Measurements from ENCODE around the gene RGS18. TPM values are rescaled to one million over a fixed set of nuclear protein-coding genes. Genes with fewer than 3 reads are reported as not detected.
A peak's percentile ranks its signal among the peaks of the same experiment; 100 is the strongest.
"Not testable (repeated sequence)": the region's sequence is repeated elsewhere in the genome, so short reads cannot be mapped to it uniquely, and the experiment has no call there.

Gene RGS18, protein sequence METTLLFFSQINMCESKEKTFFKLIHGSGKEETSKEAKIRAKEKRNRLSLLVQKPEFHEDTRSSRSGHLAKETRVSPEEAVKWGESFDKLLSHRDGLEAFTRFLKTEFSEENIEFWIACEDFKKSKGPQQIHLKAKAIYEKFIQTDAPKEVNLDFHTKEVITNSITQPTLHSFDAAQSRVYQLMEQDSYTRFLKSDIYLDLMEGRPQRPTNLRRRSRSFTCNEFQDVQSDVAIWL
- not detected in 2 replicates for total RNA-seq

DNA sequence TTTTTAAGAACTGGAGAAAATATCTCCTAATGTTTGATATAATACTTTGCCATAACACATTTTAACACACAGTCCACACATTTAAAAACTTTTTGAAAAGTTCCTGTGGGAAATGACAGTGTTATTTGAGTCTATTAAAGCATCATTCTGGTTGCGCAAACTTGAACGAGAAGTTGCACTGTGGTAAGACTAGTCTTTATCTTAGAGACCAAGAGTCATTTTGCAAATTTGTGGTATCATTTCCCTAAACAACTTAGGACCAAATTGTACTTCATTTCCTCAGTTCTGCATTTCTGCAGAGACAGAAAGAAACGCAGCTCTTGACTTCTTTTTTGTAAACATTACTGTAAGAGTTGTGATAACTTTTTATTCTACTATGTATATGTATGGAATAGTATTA lies at the start of gene RGS18:
TSS of gene RGS18 (plus strand) at position 282 of the 400 bp plus-strand sequence. CDS start 176 bp downstream, outside the sequence.
- DNase-seq (ENCODE audit: low read depth) = no peak

DNA sequence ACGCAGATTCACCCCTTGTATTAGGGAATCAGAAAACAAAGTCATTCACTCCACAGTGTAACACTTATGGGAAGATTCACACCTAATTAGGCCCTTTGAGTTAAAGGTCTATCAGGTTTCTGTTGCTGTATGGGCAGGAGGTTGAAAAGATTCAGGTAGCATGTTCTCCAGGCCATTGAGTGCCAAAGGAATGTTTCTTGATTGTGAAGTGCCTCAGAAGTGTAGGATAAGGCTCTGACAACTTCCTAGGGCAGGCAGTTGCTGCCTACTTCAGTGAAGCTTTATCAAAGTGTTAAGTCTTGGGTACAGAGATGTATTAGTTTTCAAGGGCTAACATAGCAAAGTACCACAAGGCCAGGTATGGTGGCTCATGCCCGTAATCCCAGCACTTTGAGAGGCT lies 48.7 kb upstream of the RGS18 start:
- no peak for DNase-seq (ENCODE audit: low read depth)

DNA sequence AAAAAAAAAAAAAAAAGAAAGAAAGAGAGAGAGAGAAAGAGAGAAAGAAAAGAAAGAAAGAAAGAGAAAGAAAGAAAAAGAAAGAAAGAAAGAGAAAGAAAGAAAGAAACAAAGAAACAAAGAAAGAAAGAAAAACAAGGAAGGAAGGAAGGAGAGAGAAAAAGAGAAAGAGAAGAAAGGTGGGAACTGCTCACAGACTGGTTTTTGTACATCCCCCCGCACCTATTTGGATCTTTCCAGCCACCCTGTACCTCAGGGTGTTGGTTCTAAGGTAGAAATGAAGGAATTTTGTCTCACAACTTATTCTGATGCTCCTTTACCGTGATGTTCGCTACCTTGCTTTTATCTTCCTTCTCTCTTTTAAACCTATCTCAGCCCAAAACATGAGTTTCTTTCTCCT lies 43.3 kb upstream of the RGS18 start:
- no peak for DNase-seq (ENCODE audit: low read depth)

DNA sequence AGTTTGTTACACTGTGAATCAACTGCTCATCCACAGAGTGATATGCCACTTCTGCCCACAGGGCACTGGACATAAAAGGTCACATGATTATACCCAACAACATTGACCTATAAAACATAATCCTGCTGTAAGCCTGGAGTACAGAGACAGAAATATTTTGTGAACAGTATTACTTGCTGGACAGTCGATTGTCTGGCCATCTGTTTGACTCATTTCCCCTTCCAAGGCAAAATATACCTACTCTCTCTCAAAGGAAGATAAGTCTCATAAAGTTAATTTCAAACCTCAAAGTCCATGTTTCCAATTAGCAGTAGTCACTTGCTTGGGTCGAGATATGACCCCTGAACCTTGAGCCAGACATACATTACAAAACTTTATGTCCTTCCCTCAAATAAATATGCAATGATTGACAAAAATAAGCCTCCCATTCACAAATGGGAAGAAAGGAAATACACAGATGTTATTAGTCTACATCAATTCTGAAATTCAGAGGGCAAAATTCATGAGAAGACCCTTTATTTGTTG lies 39.3 kb upstream of the RGS18 start:
- DNase-seq (ENCODE audit: low read depth) = no peak

DNA sequence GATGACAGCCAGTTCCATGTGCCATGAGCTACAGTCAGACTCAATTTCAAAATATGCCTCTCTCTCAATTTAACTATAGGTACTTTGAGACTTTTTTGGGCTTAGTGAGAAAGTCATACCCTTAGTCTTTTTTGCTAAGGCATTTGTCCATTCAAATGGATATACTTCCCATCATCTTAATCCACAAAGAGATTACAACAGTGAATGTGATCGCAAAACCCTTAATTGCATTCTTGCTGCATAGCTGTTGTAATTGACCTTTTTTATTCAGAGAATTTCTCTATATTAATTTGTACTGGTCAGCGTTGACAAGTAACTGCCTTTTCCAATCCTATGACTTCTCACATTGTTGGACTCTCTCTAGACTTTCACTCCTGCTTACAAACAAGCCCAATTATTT lies 38.6 kb upstream of the RGS18 start:
- no peak for DNase-seq (ENCODE audit: low read depth)

DNA sequence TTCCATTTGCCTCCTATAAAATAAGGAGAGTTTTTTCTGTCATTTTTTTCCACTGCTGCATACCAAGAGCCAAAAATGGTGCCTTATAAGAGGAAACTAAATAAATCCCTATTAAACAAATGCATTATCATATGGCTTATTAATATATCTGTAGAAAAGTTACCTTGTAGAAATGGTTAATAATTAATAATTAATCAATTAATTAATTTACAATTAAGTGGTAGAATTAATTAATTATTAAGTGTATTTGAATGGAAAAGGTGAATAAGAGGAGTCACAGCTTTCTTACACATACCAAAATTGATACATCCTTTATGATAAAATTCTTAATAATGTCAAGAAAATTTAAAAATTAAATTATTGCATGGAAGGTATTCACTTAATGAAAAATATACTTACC lies 35.6 kb upstream of the RGS18 start:
- no peak for DNase-seq (ENCODE audit: low read depth)

DNA sequence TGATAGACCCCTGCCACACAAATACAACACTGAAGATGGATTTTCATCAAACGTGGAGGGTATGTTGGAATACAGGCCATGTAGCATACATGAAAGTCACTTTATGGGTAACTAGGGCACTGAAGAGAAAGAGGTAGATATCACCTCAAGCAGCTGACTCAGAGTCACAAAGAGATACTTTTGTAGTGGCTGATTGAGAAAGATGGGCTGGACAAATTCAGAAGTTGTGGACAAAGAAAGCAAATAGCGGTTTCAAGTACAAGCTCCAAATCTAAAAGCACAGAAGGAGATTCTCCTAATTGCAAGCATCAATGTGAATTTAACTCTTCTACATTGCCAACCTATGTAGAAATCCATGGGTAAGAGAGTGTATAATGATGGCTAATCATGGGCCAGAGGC lies 35.0 kb upstream of the RGS18 start:
- DNase-seq (ENCODE audit: low read depth) = no peak

DNA sequence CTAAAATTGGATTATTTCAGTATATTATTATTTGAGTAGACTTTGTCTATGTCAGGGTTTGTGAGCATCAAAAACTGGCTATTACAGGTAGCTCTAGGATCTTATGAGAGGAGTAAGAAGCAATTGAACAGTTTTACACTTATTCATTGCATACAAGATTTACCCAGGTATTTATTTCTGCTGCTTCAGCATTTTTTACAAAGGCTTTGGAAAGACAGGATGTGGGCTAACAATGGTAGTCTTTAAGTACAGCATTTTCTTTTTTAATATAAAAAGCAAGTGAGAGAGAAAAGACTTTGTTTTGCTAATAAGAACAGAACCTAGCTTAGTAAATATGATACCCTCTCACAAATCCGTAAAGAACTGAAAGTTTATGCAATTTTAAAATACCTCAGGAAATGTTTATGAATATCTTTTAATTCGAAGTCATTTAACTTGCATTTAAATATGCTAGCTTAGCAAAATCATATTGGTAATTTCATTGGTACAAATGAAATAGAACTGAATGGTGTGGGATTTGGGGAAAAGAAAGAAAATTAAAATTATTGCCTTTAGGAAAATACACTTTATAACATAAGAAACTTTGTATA lies 32.1 kb upstream of the RGS18 start:
- no peak for DNase-seq (ENCODE audit: low read depth)

DNA sequence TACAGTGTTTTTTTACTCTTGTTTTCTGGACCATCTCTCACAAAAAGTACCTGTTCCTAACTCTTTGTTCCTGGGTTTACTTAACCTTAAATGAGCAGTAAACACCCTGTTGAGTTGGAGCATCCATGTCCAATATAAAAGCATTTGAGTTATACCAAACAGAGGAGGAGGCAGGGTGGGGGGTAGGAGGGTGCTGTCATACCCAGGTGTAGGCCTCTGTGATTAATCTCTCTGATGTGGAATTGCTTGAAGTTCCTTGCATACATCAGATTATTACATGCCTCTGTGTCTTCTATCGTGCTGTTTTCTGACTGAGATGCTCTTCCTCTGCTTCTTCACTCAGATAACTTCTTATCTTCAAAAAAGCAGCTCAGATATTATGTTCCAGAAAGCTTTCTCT lies 28.1 kb upstream of the RGS18 start:
- DNase-seq (ENCODE audit: low read depth) = no peak

DNA sequence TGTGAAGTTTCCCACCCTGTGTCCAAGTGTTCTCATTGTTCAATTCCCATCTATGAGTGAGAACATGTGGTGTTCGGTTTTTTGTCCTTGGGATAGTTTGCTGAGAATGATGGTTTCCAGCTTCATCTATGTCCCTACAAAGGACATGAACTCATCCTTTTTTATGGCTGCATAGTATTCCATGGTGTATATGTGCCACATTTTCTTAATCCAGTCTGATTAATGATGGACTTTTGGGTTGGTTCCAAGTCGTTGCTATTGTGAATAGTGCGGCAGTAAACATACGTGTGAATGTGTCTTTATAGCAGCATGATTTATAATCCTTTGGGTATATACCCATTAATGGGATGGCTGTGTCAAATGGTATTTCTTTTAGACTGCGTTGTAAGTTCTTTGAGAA lies 27.4 kb upstream of the RGS18 start:
- not testable (repeated sequence) for DNase-seq (ENCODE audit: low read depth)

DNA sequence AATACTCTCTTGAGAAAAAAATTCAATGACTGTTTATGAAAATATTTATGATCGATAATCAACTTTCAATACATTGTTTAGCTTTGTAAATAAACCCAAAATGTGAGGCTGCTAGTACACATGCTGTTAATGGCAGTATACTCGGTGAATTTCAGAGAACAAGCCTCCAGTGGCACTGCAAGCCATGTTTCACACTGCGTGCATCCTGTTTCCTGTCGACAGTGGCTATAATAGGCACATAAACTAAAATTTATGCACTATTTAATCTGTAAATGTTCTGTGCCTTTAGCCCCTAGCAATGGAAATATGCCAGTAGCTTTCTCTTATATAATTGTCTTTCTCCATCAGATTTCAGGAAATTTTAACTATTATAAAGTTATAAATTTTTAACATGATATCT lies 26.3 kb upstream of the RGS18 start:
- DNase-seq (ENCODE audit: low read depth) = no peak

DNA sequence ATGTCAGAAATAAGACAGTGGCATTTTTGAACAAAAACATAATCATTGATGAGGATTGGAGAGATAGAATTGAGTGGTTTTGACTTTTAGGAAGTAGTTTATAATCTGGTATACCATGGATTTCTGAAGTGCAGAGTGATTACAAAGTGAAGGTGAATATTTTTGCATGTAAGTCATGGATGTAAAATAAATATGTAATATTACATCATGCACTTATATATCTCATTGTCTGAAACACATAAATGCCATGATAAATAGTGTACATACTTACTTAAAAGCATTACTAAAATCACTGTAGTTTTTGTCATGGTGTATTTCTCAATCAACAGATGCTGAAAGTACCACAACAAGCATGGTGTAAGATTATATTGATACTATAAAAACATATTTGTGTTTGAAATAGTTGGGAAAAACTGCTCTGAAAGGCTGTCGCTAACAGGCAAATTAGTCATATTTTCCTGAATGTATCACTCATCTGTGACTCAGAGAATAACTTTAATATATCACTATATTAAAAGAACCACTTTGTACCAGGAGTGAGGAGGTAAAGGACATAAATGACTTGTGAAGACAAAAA lies 24.8 kb upstream of the RGS18 start:
- DNase-seq (ENCODE audit: low read depth) = peak; percentile 6

DNA sequence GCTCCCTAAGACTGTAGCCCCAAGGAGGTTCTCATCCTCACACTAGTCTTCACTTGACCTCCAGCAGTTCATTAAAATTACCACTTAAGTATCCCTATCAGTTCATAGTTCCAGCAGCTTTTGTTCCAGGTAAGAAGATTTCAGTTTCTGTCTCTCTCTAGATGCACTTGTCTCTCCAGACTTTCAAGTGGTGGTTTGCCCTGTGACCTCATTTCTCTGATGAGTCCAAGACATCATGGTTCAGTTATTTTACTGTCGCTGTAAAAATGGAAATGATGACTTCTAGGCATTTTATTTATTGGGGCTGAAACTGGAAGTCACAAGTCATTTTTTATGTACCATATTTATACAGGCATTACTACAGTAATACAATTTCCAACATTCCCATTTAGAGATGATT lies 17.9 kb upstream of the RGS18 start:
- no peak for DNase-seq (ENCODE audit: low read depth)

DNA sequence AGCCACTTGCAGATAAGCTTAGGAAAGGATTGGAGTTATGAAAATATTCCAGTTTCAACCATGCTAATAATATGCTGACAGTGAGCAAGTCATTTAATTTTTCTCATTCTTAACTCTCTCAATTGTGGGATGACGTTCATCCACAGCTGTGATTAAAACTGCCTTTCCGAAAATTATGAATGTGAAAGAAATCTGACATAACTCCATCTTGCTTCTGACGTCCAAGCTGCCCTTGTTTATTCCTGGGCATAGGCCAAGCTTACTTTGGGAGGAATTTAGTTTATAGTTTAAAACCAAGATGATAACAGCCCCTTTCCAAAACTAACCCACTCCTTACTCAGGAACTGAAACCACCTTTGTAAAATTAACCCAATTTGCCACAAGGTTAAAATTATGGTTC lies 11.0 kb upstream of the RGS18 start:
- no peak for DNase-seq (ENCODE audit: low read depth)

DNA sequence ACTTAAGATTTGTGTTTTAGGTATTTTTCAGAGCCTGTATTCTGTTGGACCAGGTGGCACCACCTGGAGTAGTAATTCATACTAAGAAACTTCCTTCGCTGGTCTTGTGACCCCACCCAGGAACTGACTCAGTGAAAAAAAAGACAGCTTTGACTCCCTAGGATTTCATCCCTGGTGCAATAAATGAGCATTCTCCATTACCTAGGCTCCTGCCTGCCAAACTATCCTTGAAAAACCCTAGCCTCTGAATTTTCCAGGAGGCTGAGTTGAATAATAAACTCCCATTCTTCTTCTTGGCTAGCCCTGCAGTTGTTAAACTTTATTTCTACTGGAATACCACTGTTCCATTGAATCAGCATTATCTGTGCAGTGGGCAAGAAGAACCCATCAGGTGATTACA lies 10.6 kb upstream of the RGS18 start:
- no peak for DNase-seq (ENCODE audit: low read depth)

DNA sequence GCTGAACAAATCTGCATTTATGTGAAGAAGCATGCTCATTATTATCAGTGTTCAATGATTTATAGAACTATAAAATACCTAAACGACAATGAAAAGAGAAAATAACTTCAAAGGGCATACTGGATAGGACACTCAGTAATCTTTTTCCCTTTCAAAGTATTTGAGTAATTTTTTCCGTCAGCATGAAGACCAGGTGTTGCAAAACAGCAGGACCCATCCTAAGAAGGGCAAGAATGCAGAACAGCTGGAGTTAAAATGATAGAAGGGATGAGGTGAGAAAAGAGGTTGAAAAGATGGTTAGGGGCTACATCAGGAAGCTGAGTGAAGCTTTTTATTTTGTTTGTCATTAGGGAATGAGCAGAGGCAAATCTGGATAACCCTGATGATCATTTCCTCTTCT lies 7.1 kb upstream of the RGS18 start:
- no peak for DNase-seq (ENCODE audit: low read depth)

DNA sequence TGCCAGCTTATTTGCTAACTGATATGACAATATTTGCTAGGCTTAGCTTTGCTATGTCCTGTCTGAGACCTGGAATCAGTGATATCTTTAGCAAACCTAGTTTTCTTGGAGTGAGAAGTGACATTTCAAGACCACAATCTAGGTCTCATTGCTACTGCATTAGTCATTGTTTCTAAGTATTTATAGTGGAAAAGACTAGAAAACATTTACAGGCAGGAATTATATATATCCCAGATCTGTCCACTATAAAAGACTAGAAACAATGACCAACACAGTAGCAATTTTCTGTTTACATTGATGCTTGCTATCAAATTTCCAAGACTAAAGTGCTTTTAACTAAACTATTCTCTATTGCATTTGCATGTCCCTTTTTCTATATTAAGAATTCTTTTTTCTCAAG lies 5.0 kb upstream of the RGS18 start:
- peak; percentile 75 for DNase-seq (ENCODE audit: low read depth)

DNA sequence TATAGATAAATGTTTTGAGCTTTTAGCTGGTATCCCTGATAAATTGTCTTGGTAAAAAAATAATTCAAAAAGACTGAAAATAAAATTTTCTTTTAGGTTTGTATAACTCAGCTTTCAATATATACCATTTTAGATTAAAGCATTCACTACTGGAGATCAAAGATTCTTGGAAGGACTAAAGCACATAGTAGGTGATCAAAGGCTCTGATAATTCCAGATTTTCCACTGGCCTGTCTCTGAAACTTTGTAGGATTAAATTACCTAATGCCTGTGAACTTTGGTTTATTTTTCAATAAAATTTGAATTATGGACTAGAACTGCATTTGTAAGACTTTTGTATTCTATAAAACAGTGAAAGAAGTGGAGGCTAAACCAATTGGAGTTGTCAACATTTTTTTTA lies 1.2 kb upstream of the RGS18 start:
- no peak for DNase-seq (ENCODE audit: low read depth)

DNA sequence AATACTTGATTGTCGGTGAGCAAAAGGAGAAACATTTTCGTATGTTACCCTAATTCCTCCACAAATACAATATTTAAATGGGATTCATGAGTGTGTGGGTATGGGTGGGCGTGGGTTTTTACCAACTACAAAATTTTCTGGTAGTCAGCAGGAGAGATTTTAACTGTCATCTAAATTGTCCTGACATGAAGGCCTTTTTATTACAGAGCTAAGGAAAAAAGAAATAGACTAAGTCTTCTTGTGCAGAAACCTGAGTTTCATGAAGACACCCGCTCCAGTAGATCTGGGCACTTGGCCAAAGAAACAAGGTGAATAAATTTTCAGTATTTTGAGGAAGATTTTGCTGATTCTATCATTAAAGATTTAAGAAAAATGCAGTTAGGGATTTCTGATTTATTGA lies 752 bp downstream of the RGS18 start:
- DNase-seq (ENCODE audit: low read depth) = no peak

DNA sequence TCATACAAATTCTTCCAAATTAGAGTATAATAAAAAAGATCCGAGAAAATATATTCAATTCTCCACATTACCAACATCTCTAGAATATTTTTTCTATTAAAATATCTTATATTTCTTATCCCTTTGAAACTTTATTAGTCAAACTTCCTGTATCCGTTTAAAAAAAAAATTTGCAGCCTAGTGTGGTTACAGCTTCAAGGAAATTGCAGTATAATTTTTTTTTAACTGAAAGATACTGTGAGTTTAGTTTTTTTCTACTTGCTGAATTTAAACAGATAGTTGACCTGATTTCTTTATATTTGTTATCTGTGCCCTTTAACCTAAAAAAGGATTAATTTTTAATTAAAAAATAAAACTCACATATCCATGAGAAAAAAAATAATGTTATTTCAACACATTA lies 1.5 kb downstream of the RGS18 start:
- DNase-seq (ENCODE audit: low read depth) = no peak

DNA sequence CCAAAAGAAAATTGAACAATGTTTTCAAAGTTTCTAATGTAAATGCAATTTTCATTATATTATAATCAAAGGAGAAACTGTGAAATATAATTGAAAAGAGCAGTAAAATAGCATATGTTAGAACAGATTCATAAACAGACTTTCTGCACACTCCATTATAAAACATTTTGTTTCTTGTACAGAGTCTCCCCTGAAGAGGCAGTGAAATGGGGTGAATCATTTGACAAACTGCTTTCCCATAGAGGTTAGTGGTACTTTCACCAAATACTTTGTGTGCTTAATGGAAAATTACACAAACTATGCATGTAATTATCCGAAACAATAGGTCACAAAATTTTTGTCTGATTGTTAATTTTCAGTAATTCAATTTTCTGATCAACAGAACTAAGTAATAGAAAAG lies 1.9 kb downstream of the RGS18 start:
- DNase-seq (ENCODE audit: low read depth) = no peak

DNA sequence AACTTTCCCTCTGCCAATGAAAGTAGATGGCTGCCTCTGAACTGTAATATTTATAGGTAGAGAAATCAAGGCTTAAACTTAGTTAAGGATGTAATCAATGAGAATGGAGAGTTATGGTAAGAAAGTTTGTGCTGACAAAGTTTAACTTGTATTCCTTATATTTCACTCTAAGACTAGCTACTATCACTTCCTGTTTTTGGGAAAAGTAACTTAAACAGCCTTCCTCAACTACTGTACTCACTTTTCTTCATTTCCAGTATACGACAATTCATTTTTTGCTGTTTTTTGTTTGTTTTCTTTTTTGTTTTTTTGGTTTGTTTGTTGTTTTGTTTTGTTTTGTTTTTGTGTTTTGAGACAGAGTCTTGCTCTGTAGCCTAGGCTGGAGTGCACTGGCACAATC lies 3.7 kb downstream of the RGS18 start:
- DNase-seq (ENCODE audit: low read depth) = no peak

DNA sequence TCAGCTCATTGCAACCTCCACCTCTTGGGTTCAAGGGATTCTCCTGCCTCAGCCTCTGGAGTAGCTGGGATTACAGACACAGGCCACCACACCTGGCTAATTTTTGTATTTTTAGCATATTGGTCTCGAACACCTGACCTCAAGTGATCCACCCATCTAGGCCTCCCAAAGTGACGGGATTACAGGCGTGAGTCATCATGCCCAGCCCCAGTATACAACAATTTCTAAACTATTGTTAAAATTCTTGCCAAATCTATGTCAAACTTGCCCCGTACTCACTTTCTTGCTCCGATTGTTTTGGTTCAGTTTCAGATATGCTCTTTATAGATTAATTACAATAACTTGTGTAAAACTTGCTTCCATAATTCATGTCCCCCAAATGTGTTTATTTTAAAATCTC lies 4.1 kb downstream of the RGS18 start:
- DNase-seq (ENCODE audit: low read depth) = no peak

DNA sequence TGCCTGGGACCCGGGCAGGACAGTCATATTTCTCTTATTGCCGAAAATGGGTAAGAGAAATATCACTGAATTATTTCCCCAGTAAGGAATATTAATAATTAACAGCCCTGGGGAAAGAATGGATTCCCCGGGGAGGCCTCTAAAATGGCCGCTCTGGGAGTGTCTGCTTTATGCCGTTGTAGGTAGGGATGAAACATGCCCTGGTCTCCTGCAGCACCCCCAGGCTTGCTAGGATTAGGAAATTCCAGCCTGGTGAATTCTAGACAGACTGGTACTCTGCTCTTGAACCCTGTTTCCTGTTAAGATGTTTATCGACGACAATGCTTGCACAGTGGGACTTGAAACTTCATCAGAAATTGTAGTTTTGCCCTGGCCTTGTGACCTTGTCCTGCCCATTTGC lies 6.7 kb downstream of the RGS18 start:
- DNase-seq (ENCODE audit: low read depth) = not testable (repeated sequence)
